Activated naive CD4-positive, alpha-beta T cell (primary cell): Measurements from ENCODE around the gene VPS37C.

Experiments used
- DNase-seq, 4 experiments: peaks; one replicate each; lab custom pipeline; 2025; lab: John Stamatoyannopoulos, UW

VPS37C gene

DNA sequence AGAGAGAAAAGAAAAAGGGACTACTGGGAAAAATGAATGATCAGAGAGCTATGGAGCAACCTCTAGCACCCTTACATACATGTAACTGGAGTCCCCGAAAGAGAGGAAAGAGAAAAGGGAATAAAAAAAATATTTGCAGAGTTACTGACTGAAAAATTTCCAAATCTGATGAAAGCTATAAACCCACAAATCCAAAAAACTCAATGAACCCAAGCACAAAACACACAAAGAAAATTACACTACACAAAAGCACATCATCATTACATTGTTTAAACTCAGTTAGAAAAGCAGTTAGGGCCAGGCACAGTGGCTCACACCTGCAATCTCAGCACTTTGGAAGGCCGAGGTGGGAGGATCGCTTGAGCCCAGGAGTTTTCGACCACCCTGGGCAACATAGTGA, 6.7 kb downstream of the VPS37C start:
- DNase-seq: no peak

DNA sequence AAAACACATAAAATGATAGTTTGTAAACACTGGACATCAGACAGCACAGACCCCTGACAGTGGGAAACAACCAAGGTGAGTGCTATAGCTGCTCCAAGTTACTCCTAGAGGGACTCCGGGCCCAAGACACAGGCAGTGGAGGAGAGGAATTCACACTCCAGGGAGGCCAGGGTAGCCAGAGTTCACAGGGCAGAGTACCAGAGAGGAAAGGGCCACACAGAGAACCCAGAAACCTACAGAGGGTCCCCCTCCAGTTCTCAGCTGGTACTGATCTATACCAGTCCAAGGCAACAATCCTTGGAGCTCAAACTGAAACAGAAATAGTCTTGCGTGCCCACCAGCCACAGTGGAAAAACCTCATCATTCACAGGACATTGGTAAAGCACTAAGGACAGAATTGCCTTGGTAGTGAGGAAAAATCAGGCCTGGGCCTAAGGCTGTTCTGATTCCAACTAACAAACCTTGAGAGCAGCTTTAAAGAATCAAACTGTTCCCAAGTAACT, 7.6 kb downstream of the VPS37C start:
- DNase-seq: no peak

DNA sequence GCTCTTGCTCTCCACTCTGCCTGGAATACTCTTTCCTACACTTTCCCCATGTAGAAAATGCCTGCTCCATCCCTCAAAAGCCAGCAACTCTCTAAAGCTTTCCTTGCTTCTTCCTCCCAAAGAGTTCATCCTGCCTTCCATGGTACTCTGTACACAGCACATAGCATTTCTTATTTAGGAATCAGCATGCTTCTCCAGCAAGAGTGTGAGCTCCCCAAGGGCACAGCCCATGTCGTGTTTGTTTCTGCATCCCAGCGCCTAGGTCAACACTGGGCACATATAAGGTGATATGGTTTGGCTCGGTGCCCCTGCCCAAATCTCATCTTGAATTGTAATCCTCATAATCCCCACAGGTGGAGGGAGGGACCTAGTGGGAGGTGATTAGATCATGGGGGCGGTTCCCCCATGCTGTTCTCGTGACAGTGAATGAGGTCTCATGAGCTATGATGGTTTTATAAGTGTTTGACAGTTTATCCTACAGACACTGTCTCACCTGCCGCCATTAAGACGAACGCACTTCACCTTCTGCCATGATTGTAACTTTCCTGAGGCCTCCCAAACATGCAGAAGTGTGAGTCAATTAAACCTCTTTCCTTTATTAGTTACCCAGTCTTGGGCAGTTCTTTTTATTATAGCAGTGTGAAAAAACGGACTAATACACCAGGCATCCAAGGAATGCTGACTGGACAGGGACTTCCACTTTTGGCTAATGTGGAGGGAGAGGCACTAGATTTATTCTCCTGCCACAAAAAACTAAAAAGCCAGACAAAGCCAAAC, 8.2 kb downstream of the VPS37C start:
- no peak for DNase-seq

DNA sequence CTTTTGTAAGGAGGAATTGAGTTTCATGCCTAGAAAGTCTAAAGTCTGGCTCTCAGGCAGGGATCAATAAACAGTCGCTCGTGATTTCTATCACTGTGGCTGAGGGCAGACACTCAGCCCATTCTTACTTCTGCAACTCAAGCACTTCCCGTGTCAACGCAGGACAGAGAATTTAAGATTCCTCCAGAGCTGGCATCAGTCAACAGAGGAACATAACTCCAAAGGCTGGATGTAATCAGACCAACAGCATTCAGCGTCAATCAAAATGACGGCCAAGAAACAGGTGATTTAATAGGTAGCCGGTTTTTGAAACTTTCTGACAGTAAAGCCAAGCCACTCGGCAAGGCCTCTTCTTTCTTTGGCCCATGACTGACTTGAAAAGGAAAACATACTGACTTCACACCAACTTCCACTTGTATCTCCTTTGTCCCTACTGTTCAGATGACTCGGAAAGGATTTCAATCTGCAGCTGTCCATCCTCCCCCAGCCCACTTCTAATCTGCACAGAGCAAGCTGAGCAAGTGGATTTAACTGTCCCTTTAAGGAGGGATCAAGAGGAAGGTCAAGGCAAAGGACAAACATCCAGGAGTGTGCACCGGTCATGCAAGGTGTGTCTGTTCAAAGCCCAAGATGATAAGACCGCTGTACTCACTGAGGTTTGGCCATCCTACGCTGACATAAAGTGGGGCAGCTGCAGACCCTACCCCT, 9.5 kb downstream of the VPS37C start:
- DNase-seq: no peak

DNA sequence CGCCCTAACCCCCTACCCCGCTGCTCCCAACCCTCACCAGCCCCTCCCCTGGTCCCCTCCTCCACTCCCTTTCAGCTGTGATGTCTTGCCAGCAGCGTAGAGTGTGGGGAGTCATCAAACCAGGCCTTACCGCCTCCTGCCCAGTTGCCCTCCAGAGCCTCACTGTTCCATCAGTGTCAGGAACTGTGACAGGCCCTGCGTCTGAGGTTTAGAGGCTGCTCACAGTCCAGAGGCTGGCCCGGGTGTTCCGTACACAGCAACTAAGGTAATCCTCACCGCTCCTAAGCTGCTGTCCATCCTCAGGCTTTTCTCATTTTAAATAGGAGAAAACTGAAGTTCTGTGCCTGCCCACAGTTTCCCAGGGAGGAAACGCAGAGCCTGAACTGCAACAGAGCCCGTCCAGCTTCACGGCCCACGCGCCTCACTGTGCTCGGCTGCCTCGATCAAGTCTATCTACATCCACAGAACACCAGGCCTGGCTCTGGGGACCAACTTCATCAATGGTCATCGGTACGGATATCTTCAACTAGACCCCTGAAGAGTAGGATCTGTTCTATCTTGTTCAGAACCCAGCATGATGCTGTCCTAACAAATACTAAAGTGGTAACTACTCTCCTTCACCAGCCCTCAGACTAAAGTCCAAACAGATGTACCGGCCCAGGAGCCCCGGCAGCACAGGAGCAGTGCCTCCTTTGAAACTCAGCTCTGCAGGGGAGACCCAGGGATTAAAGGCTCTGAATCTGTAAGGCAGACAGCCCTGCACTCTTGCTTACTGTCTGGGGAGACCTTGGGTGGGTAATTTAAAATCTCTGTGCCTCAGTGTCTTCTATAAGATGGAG, 10.3 kb downstream of the VPS37C start:
- DNase-seq: no peak

DNA sequence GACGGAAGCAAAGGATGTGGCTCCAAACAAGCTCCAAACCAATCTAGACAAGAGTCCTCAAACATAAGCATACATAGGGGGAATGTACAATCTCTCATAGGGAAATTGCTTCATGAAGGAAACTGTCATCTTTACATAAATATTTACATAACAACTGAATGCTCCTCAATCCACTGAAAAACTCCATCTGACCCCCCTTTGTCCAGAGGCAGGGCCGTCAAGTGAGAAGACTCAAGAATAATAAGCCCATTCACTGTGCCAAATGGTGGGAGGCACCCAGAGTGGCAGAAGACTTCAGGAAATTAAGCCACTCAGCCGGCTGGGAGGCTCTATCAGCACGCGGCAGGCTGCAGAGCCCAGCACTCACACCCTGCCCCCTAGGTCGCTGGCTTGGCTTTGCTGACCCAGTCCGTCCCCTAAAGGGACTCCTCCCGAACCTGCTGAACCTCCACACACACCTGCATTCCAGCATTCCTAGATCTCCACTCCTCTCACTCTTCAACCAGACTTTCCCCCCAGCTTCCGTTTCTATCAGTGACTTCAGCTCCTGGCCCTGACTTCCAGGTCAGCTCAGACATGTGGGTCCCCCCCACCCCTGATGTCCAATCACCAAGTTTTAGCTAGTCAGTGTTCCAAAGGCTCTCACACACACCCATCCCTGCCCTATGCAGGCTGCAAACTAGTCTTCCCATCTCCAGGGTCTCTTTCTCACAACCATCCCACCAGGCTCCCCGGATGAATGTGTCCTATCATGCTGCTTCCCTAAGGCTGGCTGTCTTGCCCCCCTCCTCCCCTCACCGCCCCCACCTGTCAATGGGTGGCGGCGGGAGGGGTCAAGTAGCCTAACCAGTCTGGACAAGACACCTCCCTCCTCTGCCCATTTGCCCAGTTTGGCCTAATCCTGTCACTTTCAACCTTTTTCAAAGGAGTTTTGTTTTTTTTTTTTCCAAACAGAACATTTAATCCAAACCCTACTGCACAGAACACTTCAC, 11.3 kb downstream of the VPS37C start:
- DNase-seq: no peak

DNA sequence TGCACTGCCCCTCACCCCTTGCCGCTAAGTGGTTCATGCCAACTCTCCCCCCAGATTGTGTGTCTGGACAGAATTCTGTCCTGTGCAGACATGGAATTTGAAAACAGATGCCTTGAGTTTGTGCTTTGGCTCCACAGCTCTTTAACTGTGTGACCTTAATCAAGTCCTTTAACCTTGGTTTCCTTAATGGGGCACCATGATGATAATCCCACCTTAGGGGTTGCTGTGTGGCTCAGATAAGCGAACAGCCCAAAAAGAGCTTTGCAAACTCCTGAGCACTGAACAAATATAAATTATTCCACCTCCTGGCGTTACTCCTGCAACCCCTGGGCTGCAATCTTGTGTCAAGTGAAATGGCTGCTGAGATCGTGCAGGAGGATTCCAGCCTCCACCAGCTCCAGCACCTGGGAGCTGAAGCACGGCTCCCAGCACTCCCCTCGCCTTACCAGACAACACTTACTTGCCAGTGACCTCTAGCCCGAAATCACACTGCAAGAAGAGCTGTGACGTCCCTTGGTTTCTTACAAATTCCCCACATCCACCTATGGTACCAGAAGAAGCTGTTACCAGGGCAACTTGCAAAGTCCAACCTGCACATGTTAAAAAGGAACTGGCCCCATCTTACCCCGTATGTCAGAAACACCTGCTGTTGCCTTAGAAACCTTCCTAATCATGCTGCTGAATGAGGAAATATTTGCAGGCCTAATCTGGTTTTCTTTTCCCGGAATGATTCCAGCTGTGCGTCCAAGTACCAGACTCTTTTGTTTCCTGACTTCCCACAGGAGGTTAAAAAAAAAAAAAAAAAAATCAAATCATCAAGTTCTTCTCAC, 13.2 kb downstream of the VPS37C start:
- DNase-seq: no peak

DNA sequence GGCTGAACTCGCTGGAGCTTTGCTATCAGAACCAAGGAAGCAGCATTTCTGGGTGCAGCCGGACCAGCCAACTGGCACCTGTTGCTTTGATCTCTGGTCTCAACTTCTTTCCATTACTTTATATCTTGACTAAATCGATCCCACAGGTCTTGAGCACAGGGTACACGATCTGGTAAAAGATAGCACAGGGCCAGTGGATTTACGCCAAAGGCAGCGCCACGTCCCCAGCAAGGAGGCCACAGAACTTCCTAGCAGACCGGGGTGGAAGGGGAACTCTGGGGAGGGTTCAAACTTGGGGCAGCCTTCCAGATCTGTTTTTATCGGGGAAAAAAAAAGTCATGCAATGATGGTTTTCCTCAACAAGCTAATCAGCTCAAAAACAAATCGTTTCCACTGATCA, 14.0 kb downstream of the VPS37C start:
- DNase-seq: no peak

DNA sequence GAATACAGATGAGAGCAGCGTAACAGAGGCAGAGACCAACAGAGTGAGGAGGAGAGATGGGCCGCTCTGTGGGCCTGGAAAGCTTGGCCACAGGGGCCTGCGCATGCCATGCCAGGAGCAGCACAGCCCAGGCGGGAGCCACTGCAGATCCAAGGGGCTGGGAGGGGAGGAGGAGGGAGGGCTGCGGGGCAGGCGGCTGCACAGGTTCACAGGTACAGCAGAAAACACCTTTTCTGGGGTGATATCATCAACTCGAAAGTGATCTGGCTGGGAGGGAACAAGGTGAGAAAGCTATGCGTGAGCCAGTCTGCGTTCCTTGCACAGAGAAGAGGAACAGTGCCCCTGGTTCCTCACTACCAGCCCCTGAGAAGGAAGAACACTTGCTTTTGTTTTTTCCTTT, 14.8 kb downstream of the VPS37C start:
- DNase-seq: no peak

DNA sequence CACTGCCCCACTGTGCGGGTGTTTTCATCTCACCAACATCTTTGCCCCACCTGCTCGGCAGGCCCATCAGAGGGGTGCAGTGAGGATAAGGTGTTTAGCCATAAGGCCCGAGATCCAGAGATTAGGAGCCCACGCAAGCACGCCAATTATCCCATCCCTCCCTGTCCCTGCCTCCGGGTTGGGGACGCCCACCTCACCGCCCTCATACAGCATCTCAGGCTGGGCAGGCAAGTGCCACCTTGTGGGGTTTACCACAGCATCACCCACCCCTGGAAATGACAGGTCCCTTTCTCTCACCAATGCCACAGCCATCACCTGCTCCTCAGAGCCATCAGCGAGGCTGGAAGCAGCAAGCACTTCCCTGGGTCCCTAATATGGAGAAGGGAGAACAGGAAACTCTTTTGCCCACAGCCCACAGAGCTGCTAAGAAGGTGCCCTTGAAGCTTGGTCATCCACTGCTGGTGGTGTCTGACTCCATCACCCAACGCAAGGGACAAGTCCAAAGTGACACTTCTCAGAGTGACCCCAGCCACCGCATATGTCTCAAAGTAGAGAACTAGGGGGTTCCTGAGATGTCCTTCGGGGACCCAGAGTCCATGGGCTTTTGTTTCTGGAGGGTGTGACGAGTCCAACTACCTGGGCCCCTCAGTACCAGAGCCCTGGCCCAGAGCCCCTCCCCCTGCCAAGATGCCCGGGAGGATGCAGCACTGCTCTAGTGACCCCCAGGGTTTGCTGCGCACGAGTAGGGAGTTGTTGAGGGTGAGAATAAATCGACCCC, 15.8 kb downstream of the VPS37C start:
- no peak for DNase-seq

DNA sequence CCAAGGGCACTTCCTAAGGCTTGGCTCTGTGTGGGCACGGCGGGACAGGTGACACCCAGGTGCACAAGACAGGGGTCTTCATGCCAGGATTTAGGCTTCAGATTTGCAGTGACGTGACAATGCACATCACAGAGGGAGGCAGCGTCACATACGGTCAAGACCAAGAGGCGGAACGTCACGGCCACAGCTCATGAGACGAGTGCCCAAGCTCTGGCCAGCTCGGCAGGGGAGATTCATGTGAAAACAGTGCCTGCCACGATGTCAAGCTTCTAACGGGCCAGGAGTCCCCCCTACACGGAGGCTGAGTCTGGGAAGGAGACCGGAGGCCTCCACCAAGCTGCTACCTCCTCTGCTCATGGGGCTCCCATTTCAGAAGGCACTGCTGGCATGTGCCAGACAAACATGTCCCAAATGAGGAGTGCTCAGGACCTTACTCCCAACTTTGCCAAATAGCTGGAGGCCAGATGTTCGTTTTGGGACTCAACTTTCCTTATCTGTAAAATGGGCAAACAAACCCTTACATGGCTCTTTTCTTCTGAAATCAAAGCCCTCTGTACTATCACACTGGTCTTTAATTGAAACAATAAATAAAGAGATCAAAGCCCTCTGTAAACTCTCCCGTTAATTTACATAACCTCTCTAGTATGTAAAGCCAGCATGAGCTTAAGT, 16.6 kb downstream of the VPS37C start:
- DNase-seq: no peak

DNA sequence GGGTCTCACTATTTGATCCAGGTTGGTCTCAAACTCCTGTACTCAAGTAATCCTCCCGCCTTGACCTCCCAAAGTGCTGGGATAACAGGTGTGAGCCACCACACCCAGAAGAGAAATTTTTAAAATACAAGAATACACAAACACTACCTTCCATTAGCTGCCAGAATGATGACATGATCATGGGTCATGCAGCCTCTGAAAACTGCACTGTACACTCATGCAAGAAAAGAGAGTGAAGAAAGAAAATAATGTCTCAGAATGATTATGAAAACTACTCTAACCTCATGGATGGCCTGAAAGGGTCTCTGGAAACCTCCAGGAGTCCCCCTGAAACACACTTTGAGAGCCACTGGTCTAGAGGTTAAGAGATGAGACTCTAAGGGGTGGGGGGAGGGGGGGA, 18.8 kb downstream of the VPS37C start:
- no peak for DNase-seq

DNA sequence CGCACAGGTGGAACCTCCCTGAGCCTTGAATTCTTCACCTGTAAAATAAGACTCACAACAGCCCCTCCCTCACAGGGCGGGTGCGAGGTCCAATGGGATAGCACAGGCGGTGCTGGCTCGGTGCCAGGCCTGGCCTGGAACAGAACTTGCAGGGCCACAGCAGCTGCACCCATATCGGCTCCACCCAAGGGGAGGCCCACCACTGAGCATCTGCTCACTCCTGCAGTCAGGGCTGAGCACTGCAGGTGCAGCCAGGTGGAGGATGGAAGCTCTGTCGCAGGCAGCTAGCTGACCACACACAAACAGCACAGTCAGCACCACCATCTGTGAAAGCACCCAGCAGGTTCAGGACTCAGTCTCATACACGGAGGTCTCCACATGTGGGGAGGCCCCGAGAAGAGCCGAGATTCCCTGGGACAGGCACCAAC, 19.6 kb downstream of the VPS37C start:
- no peak for DNase-seq

DNA sequence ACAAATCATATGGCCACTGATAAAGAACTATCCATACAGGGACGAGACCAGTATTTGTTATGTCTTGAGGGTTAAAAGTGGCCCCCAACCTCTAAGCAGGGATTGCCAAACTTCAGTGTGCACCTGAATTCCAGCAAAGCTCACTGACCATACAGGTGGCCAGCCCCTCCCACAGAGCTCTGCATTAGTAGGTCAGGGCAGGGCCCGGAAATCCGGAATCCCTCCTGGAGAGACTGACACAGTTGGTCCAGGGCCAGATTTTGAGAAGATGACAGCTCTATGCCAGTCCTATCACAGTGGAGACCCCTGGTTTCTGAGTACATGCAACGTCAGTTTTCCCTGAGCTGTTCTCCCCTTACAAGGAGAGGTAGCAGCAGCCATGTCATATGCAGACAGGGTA, 20.8 kb downstream of the VPS37C start:
- DNase-seq: no peak

DNA sequence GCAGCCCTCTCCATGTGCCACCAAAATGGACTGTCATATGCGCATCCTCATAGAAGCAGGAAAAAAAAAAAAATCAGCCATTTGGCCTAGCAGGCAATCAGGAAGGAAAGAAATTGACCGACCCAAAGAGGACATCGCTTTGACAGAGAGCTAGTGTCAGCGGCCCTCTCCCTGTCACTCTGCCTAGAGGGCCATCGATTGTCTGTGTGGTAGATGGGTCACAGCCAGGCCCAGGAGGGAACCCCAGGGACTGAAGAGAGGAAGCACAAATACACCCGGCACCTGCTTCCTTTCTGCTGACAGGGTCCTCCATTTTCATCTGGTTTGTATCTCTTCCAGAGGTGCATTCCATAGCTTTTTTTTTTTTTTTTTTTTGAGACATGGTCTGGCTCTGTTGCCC, 21.8 kb downstream of the VPS37C start:
- no peak for DNase-seq

DNA sequence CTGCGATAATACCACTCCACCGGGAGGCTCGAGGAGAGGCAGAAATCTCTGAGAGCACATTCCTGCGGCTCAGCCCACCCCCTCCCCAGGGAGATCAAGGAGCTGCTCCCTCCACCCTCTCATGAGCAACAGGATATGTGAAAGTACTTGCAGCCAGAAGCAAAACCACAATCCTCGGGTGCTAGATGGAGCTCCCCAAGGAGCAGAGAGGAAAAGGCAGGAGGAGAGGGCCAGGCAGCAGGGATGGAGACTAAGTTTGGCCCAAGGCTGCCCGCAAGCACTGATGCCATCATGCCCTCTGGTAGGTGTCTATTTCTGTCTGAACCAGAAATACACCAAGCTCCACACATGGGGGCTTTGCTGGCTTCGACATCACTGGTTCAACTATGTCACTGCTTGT, 22.3 kb downstream of the VPS37C start:
- DNase-seq: no peak

DNA sequence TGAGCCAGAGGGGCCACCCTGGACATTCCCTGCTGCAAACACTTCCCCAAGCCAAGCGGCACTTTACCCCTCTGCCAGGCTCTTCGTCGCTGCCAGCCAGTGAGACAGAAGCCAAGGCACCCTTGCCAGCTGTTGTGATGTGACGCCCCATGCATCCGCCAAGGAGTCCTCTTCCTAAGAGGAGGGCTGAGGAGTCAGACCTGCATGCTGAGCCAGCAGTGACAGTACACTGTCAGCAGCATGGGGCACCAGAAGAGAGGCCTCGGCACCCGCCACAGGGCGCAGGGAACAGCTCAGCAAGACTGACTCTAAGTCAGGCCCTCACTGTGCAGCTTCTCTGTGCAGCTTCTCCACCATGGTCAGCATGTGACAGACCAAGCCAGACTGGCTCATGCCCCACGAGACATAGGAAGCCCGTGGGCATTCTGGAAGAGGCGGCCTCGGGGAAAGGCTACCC, 26.4 kb downstream of the VPS37C start:
- DNase-seq: no peak

DNA sequence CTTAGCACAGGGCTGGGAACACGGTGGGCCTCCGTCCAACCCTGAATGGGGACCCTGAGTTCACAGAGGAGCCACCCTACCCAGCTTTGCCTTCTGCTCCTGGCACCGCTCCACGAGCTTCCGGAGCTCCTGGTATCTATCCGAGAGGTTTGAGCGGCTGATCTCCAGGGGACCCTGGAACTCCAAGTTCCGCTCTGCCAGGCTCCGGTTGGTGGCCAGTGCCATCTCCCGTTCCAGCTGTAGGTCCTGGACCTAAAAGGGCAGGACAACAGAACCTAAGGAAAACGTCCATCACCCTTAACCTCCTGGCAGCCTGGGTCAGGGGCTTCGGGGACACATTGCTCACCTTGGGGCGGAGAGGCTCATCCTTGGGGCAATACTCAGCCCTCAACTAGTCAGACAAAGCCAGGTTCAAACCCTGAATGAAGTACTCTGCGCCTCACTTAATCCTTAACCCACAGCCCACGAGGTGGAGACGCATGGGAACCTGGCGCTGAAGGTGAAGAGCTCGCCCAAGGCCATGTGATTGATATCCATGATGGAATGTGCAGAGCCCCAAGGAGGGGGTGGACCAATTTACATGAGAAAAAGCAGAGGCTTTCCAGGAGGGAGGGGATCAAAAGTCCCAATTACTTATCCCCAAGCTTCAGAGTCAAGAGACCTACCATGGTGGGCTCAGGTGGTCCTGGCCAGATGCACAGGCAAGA, 27.1 kb downstream of the VPS37C start:
- DNase-seq: no peak
